Activated naive CD4-positive, alpha-beta T cell treated with anti-CD3 and anti-CD28 coated beads for 36 hours (primary cell): ENCODE results near the gene GPC5. TPM values are rescaled to one million over a fixed set of nuclear protein-coding genes. Genes with fewer than 3 reads are reported as not detected.

Experiments used
- CTCF ChIA-PET: fragments of 350-600 bp; sonication (Branson Sonifier 250); formaldehyde crosslinking; loops from one replicate; lab custom pipeline; 2021; ENCODE audit warnings: antibody characterized with exemption; lab: Charles Lee
- DNase-seq: peaks from one replicate; pipeline ENCODE4 v3.0.0-alpha.2; 2020
- H3K27ac Mint-ChIP-seq: one replicate; pipeline ENCODE4 v1.8.0; 2021; ENCODE audit warnings: mild to moderate bottlenecking, mixed read lengths
- H3K27me3 Mint-ChIP-seq: one replicate; pipeline ENCODE4 v1.8.0; 2021; ENCODE audit warnings: low read depth, mixed read lengths
- H3K36me3 Mint-ChIP-seq: one replicate; pipeline ENCODE4 v1.8.0; 2021; ENCODE audit warnings: low read depth, mixed read lengths
- H3K4me1 Mint-ChIP-seq: one replicate; pipeline ENCODE4 v1.8.0; 2021; ENCODE audit warnings: low read depth, mixed read lengths
- H3K4me3 Mint-ChIP-seq: one replicate; pipeline ENCODE4 v1.8.0; 2021; ENCODE audit warnings: mild to moderate bottlenecking, moderate library complexity, mixed read lengths
- H3K9me3 Mint-ChIP-seq: one replicate; pipeline ENCODE4 v1.8.0; 2021; ENCODE audit warnings: mixed read lengths
- intact Hi-C: fragments of 100-400 bp; cut with micrococcal nuclease; formaldehyde crosslinking; loops from one replicate; pipeline ENCODE4 v1.15.1; 2023
- total RNA-seq, 2 experiments: library from RNA; stranded (reverse); gene quantifications; one replicate each; pipeline ENCODE4 v1.2.3, GENCODE V29; 2021

Gene GPC5
- total RNA-seq, 2 experiments from 2014 or later: 0.38 to 0.40 TPM

DNA sequence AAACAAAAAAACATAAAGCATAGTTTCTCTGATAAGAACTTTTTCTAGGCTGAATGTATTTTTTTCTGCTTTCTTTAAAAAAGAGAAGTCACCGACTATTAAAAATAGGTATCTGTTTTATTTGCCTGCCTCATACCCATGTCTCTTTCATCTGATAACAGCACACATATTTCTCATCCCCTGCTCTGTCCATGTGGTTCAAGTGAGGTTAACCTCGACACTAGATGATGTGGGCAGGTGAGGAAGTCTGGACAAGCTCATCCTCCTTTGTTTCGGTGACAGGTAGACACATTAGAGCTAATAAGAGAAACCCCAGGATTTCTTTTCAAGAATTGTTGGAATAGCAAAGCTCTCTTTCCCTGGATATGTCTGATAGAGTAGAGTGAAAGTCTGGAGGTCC lies 222.7 kb downstream of the GPC5 start:
- CTCF ChIA-PET: interaction anchor here (1.4 kb wide), 1 partner anchor 23 kb away, joined by 4 read pairs; no protein-coding TSS in a partner anchor
- Mint-ChIP-seq H3K36me3 (no peaks in the 10 kb centered on the region), H3K4me3 (no peak overlapping the region), H3K9me3 (no peaks in the 10 kb centered on the region), H3K4me1 (no peaks in the 10 kb centered on the region), H3K27me3 (no peaks in the 10 kb centered on the region), H3K27ac (no peak overlapping the region)
- no peak for DNase-seq
- intact Hi-C loops: no loop called here

DNA sequence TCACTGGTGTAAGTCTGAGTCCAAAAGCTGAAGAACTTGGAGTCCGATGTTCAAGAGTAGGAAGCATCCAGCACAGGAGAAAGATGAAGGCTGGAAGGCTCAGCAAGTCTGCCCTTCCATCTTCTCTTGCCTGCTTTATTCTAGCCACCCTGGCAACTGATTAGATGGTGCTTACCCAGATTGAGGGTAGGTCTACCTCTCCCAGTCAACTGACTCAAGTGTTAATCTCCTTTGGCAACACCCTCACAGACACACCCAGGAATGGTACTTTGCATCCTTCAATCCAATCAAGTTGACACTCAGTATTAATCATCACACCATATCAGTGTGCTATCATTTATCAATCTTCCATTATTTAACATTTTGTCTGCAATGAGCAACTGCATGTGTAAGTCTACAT lies 223.5 kb downstream of the GPC5 start:
- no peak overlapping the region for H3K4me3 Mint-ChIP-seq
- no peaks in the 10 kb centered on the region for H3K9me3 Mint-ChIP-seq

DNA sequence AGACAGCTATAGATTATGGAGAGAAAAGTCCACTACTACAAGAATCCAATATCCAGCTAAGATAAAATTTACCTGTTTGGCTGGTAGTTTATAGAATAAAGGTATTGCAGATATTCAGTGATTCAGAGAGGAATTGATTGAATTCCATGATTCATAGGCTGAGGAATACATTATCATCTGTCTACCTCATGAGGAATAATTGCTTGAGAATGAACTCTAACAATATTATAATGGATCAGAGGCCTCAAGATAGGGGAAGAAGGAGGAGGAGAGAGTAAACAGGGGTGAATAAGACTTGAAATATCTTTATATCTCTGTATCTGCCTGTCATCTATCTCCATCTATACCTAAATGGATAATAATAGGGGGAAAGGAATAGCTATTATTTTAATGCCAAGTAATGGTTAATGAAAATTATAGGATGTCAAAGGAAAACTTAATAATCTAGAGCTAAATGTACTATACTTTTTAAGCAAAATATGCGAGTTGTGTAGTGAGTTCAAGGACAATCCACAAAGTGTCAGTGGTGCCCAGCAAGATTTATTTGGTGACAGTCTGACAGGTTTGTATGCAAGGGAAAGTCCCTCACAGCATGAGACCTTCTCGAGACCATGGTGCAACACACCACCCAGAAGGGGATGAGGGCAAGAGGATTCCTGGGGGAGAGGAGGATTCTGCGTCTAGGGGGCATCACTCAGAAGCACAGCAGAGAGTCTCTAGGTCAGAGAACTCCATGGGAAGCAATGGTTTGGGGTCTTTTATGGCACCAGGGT lies 224.5 kb downstream of the GPC5 start:
- Mint-ChIP-seq H3K9me3 (no peaks in the 10 kb centered on the region), H3K4me3 (no peak overlapping the region), H3K27ac (no peak overlapping the region), H3K4me1 (no peaks in the 10 kb centered on the region), H3K27me3 (no peaks in the 10 kb centered on the region), H3K36me3 (no peaks in the 10 kb centered on the region)
- no peak for DNase-seq
- CTCF ChIA-PET: interaction anchor here (0.7 kb wide), 1 partner anchor 311 kb away, joined by 3 read pairs; no protein-coding TSS in a partner anchor
- intact Hi-C loops: no loop called here

More for the DNA sequence above, 223.5 kb downstream of the GPC5 start:
- CTCF ChIA-PET: interaction anchor here (1.4 kb wide), 1 partner anchor 22 kb away, joined by 4 read pairs; no protein-coding TSS in a partner anchor
- Mint-ChIP-seq H3K27me3 (no peaks in the 10 kb centered on the region), H3K27ac (no peak overlapping the region), H3K4me1 (no peaks in the 10 kb centered on the region), H3K36me3 (no peaks in the 10 kb centered on the region)
- intact Hi-C loops: no loop called here
- DNase-seq: no peak

DNA sequence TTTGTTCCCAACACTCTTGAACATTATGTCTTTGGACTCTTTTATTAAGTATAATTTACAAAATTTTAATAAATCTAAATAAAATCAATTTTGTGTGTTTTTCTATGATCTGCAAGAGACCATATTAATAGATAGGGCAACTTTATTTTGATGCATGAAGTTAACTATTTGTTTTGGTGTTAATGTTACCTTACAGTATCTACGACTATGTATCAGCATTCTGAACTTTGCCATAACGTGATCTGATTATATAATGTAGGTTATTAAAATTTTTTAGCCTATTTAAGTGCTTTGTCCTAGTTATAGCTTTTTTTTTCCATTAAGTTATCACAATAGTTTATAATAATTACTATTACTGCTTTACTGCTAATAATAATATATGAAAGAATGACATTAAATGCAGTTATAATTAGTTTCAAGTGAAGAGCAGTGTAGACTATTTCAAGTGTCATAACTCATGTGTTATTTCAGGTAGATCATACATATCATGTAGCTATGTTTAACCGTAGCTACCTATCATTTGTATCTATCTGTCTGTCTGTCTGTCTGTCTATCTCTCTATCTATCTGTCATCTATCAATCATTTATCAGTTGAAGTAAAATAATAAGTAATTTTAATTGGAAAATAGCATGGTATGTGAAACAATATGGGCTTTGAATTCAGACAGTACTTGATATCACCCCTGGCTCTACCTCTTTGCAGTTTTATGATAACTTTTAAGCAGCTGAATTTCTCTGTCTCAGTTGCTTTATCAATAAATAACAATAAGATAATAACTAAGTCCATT lies 229.7 kb downstream of the GPC5 start:
- intact Hi-C loops: no loop called here

DNA sequence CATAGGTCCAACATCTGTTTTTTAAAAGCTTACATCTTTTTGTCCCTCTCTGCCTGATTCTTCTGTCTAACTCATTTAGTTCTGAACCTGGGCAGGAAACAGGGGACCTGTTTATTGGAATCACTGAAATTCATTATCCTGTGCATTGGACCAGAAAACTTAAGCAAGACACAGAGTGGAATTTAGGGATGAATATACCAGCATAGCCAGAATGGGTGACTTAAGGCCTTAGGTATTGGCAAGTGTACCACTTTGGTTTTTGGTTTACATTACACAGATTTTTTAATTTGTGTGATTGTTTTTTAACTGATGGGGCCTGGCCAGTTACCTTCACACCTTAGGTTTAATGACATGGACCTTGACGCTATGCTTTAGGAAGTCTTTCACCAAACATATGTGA lies 232.5 kb downstream of the GPC5 start:
- Mint-ChIP-seq H3K36me3 (no peaks in the 10 kb centered on the region), H3K9me3 (no peaks in the 10 kb centered on the region), H3K4me1 (no peaks in the 10 kb centered on the region), H3K27ac (no peak overlapping the region), H3K4me3 (no peak overlapping the region), H3K27me3 (no peaks in the 10 kb centered on the region)
- CTCF ChIA-PET: no interaction called here
- no peak for DNase-seq
- intact Hi-C loops: no loop called here

More for the DNA sequence above, 229.7 kb downstream of the GPC5 start:
- no peaks in the 10 kb centered on the region for H3K4me1 Mint-ChIP-seq
- H3K4me3 Mint-ChIP-seq: no peak overlapping the region
- H3K27ac Mint-ChIP-seq: no peak overlapping the region
- no peaks in the 10 kb centered on the region for H3K9me3 Mint-ChIP-seq
- no peak for DNase-seq
- CTCF ChIA-PET: no interaction called here
- H3K36me3 Mint-ChIP-seq: no peaks in the 10 kb centered on the region
- H3K27me3 Mint-ChIP-seq: no peaks in the 10 kb centered on the region

DNA sequence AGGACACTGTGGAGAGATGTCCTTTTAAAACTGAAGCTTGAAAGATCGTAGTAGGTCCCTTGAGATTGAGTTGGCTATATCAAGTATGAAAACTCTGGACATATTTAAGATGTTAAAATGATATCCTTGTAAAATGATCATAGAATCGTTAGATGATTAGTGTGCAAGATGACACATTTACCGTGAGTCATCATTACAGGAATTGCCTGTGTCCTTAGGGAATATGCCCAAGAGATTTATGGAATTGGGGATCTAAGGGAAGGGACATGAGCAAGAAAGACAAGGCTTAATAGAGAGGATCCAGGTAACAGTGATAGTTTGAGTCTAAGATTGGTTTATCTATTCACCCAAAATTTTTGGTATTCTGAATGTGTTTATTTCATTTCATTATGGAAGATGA lies 233.7 kb downstream of the GPC5 start:
- intact Hi-C loops: no loop called here
- CTCF ChIA-PET: no interaction called here
- Mint-ChIP-seq H3K9me3 (no peaks in the 10 kb centered on the region), H3K4me1 (no peaks in the 10 kb centered on the region), H3K27ac (no peak overlapping the region), H3K27me3 (no peaks in the 10 kb centered on the region), H3K4me3 (no peak overlapping the region), H3K36me3 (no peaks in the 10 kb centered on the region)
- DNase-seq: no peak

DNA sequence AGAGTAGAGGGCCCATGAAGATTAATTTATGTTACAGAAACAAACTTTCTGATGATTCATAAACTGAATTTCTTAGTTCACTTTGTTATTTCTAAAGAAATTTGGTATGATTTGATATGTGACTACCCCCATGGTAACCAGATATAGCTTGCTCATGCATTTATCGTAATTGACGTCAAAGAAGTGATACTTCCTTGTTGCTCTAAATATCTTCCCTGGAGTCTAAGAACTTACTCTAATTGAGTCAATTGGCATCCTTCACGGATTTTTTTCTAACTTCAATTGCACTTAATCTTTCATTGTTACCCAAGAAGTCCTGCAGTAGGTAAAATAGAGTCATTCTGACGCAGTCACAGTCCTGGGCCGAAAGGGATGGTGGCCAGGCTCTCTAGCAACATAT lies 240.9 kb downstream of the GPC5 start:
- intact Hi-C loops: no loop called here
- H3K27ac Mint-ChIP-seq: no peak overlapping the region
- H3K36me3 Mint-ChIP-seq: no peaks in the 10 kb centered on the region
- no peak overlapping the region for H3K4me3 Mint-ChIP-seq
- H3K4me1 Mint-ChIP-seq: no peaks in the 10 kb centered on the region
- CTCF ChIA-PET: no interaction called here
- no peaks in the 10 kb centered on the region for H3K9me3 Mint-ChIP-seq
- H3K27me3 Mint-ChIP-seq: no peaks in the 10 kb centered on the region
- DNase-seq: no peak

DNA sequence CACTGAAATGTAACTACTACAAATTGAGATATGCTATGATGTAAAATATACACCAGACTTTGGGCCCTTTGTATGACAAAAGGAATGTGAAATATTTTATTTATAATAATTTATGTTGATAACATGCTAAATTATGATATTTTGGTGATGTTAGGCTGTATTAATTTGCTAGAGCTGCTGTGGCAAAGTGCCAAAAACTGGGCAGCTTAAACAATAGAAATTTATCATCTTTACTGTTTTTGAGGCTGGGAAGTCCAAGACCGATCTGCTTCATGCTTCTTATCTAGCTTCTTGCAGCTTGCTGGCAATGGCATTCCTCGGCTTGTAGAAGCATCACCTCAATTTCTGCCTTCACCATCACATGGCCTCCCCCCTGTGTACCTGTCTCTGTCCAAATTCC lies 245.0 kb downstream of the GPC5 start:
- Mint-ChIP-seq H3K4me3 (no peak overlapping the region), H3K4me1 (no peaks in the 10 kb centered on the region), H3K27ac (no peak overlapping the region), H3K9me3 (no peaks in the 10 kb centered on the region), H3K36me3 (no peaks in the 10 kb centered on the region), H3K27me3 (no peaks in the 10 kb centered on the region)
- intact Hi-C loops: no loop called here
- DNase-seq: no peak
- CTCF ChIA-PET: no interaction called here

DNA sequence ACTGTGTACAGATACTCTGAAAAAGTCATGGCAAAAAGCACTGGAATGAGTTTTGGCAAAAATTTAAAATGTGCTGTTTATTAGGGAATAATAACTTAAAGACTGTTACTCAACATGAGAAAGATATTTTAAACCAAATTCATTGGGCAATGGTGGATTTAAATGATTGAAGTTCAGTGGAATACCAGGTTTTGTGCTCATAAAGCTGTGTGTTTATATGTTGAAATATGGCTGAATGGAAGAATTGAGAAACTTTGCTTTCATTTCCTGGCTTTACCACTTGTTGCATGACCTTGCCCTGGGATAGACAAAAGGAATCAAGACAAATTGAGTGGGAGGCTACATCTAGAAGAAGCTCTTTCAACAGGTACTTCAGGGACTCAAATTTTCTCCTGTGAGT lies 246.4 kb downstream of the GPC5 start:
- CTCF ChIA-PET: interaction anchor here (0.9 kb wide), 1 partner anchor 24 kb away, joined by 4 read pairs; no protein-coding TSS in a partner anchor
- H3K27ac Mint-ChIP-seq: no peak overlapping the region
- H3K9me3 Mint-ChIP-seq: no peaks in the 10 kb centered on the region
- H3K4me3 Mint-ChIP-seq: no peak overlapping the region
- H3K36me3 Mint-ChIP-seq: no peaks in the 10 kb centered on the region
- intact Hi-C loops: no loop called here
- H3K27me3 Mint-ChIP-seq: no peaks in the 10 kb centered on the region
- H3K4me1 Mint-ChIP-seq: no peaks in the 10 kb centered on the region
- DNase-seq: no peak

DNA sequence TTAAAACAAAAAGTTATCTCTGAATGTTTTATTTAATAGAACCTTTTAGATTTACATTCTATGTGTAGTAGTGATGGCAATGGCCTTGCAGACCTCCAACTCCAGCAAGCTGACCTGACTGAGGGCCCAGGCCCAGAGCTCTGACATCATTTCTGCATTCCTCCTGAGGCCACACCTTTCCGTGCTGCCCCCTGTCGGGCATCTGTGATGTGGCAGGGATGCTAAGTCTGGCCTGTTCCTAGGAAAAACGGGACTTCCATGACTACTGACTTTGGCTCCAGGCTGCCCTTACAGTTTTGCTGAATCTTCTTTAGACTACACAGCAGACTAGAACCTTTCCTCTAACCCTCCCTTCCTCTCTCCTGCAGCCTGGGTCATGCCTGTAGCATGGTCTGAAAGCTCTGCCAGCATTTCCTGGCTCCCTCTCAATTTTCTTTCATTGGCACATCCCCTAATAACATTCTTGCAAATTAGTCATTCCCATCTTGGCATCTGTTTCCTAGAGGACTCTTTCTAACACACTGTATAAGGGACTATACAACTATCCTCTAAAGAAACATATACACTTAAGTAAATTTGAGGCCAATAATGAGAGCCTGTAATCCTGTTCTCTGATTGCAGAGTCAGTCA lies 249.1 kb downstream of the GPC5 start:
- H3K27ac Mint-ChIP-seq: no peak overlapping the region
- intact Hi-C loops: no loop called here
- H3K36me3 Mint-ChIP-seq: no peaks in the 10 kb centered on the region
- no peaks in the 10 kb centered on the region for H3K27me3 Mint-ChIP-seq
- no peaks in the 10 kb centered on the region for H3K4me1 Mint-ChIP-seq
- no peaks in the 10 kb centered on the region for H3K9me3 Mint-ChIP-seq
- CTCF ChIA-PET: interaction anchor here (0.8 kb wide), 1 partner anchor 227 kb away, joined by 3 read pairs; no protein-coding TSS in a partner anchor
- H3K4me3 Mint-ChIP-seq: no peak overlapping the region
- no peak for DNase-seq

DNA sequence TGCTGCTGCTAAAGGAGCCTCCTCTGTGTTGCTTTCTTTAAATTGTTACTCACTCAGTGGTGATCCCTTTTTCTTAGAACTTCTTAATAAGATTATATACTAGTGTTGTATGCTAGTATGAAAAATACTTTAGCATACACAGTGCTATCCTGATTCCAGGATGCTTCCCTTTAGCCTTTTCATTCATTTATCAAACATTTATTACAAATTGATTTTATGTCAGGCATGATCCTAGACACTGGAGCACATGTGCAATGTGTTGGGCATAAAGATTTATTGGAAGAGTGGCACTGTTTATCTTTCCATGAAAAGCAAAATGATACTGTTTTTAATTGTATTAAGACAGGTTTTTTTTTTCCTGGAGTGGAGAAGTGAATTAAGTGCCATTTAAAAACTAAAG lies 249.6 kb downstream of the GPC5 start:
- Mint-ChIP-seq H3K4me1 (no peaks in the 10 kb centered on the region), H3K27ac (no peak overlapping the region), H3K4me3 (no peak overlapping the region), H3K9me3 (no peaks in the 10 kb centered on the region), H3K27me3 (no peaks in the 10 kb centered on the region), H3K36me3 (no peaks in the 10 kb centered on the region)
- no peak for DNase-seq
- CTCF ChIA-PET: no interaction called here
- intact Hi-C loops: no loop called here

DNA sequence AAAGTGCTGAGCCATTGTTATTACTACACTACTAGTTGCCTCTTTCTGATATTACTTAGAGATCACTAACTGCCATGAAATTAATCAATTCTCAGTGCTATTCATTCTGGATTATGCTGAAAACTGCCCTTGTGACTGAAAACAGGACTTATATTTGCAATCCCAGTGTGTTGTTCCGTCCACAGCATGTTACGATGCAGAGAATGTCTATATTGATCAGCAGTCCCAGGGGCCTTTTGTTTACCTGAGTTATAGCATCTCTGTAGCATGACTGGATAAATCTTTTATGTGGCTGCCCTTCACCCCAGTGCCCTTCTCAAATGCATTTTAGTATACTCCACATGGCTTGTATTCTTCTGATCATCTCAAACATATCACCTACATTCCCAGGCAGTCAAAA lies 251.0 kb downstream of the GPC5 start:
- H3K9me3 Mint-ChIP-seq: no peaks in the 10 kb centered on the region
- CTCF ChIA-PET: interaction anchor here (0.6 kb wide), 1 partner anchor 170 kb away, joined by 3 read pairs; no protein-coding TSS in a partner anchor
- no peak overlapping the region for H3K27ac Mint-ChIP-seq
- no peak for DNase-seq
- intact Hi-C loops: no loop called here
- H3K36me3 Mint-ChIP-seq: no peaks in the 10 kb centered on the region
- H3K27me3 Mint-ChIP-seq: no peaks in the 10 kb centered on the region
- H3K4me3 Mint-ChIP-seq: no peak overlapping the region
- no peaks in the 10 kb centered on the region for H3K4me1 Mint-ChIP-seq
